Gastroesophageal sphincter (tissue), 4 donors: ENCODE results near the gene DLL1. TPM values are rescaled to one million over a fixed set of nuclear protein-coding genes. Genes with fewer than 3 reads are reported as not detected.

ENCODE experiments used
- ATAC-seq: fragments of 150-250 bp; one replicate; pipeline ENCODE4 v1.9.1; 2016; ENCODE audit warnings: mild to moderate bottlenecking, moderate library complexity
- H3K27ac ChIP-seq, 4 donors: fragments of 200-600 bp; sonication (generic) in 3 of 4; 1 replicate in 3 of 4; 2 replicates in 1 of 4; pipeline ENCODE4 v1.5.1; 2016 to 2019
- H3K27me3 ChIP-seq: fragments of 200-600 bp; sonication (generic); one replicate; pipeline ENCODE4 v1.5.1; 2019
- H3K36me3 ChIP-seq, 2 donors: fragments of 200-600 bp; sonication (generic); one replicate each; pipeline ENCODE4 v1.5.1; 2019; ENCODE audit warnings: control low read depth in 1 of 2
- H3K4me1 ChIP-seq, 3 donors: fragments of 200-600 bp; sonication (generic); 1 replicate in 2 of 3; 2 replicates in 1 of 3; pipeline ENCODE4 v1.5.1; 2016 to 2019; ENCODE audit warnings: control low read depth in 2 of 3
- H3K4me3 ChIP-seq, 2 donors: fragments of 200-600 bp; sonication (generic); one replicate each; pipeline ENCODE4 v1.5.1; 2019; ENCODE audit warnings: mild to moderate bottlenecking in 1 of 2, moderate library complexity in 1 of 2
- H3K9me3 ChIP-seq, 3 donors: fragments of 200-600 bp; sonication (generic); one replicate each; pipeline ENCODE4 v1.5.1; 2017 to 2019; ENCODE audit warnings: control low read depth in 2 of 3
- EP300 ChIP-seq: sonication (generic); formaldehyde crosslinking; IDR thresholded peaks from one replicate; pipeline ENCODE4 v1.6.1; 2017; ENCODE audit warnings: antibody characterized with exemption, mild to moderate bottlenecking
- POLR2A ChIP-seq, 2 donors: fragments of 450-650 bp; IDR thresholded peaks; one replicate each; pipeline ENCODE4 v1.6.1; 2017; ENCODE audit warnings: antibody characterized with exemption in 2 of 2, mild to moderate bottlenecking in 2 of 2, moderate library complexity in 1 of 2
- POLR2AphosphoS5 ChIP-seq: sonication (generic); formaldehyde crosslinking; IDR thresholded peaks from one replicate; pipeline ENCODE4 v1.6.1; 2017; ENCODE audit warnings: antibody characterized with exemption
- WGBS, 2 donors: methylation state at CpG; one replicate each; pipeline ENCODE4 v1.1.5; 2018; ENCODE audit warnings: low coverage in 1 of 2; 5-methylcytosine and 5-hydroxymethylcytosine counted together
- total RNA-seq, 4 donors: library from RNA; depleted of rRNA; stranded (reverse); fragments of >200 nt; gene quantifications; one replicate each; pipeline ENCODE4 v1.1.0, GENCODE V29; 2016
- TF ChIP-seq, protein P1 (sequence below), 4 experiments: fragments of 200-600 bp in 2 of 4; fragments of 450-650 bp in 2 of 4; sonication (generic) in 1 of 4; IDR thresholded peaks; one replicate each; pipeline ENCODE4 v1.5.1; 2017 to 2019; ENCODE audit warnings: antibody characterized with exemption in 4 of 4, mild to moderate bottlenecking in 2 of 4, moderate library complexity in 2 of 4

DLL1 gene
- total RNA-seq, 4 donors from 2014 or later, result 5.3 to 11.8 (median 6.5) TPM

DNA sequence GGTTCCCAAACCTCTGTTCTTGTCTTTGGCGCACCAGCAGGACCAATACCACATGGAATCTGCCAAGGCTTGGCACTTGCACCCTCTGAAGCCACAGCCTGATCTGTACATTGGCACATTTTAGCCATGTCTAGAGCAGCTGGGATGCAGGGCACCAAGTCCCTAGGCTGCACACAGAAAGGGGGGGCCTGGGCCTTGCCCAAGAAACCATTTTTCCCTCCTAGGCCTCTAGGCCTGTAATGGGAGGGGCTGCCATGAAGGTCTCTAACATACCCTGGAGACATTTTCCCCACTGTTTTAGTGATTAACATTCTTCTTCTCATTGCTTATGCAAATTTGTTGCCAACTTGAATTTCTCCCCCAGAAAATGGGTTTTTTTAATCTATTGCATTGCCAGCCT lies 10.3 kb upstream of the DLL1 start:
- peaks cover 0 to 24% (median 9%) of the 10 kb centered on the region in 3 donors for H3K4me1 ChIP-seq
- H3K27me3 ChIP-seq, result peaks cover 28% of the 10 kb centered on the region
- no peaks in the 10 kb centered on the region for H3K36me3 ChIP-seq
- no peak for TF ChIP-seq POLR2AphosphoS5
- TF ChIP-seq POLR2A (IDR thresholded peaks at IDR 0.05), result no peak
- TF ChIP-seq, protein P1, sequence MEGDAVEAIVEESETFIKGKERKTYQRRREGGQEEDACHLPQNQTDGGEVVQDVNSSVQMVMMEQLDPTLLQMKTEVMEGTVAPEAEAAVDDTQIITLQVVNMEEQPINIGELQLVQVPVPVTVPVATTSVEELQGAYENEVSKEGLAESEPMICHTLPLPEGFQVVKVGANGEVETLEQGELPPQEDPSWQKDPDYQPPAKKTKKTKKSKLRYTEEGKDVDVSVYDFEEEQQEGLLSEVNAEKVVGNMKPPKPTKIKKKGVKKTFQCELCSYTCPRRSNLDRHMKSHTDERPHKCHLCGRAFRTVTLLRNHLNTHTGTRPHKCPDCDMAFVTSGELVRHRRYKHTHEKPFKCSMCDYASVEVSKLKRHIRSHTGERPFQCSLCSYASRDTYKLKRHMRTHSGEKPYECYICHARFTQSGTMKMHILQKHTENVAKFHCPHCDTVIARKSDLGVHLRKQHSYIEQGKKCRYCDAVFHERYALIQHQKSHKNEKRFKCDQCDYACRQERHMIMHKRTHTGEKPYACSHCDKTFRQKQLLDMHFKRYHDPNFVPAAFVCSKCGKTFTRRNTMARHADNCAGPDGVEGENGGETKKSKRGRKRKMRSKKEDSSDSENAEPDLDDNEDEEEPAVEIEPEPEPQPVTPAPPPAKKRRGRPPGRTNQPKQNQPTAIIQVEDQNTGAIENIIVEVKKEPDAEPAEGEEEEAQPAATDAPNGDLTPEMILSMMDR (IDR thresholded peaks at IDR 0.05), result no peak
- no peak for TF ChIP-seq EP300
- no peak for ATAC-seq
- no peak overlapping the region for H3K27ac ChIP-seq
- H3K4me3 ChIP-seq, result no peak overlapping the region
- H3K9me3 ChIP-seq, result no peaks in the 10 kb centered on the region
- 100% methylated on average over 1 of the region's 1 CpG; no CpG with 5 or more reads in 1 of the 2 donors for WGBS, 2 donors

DNA sequence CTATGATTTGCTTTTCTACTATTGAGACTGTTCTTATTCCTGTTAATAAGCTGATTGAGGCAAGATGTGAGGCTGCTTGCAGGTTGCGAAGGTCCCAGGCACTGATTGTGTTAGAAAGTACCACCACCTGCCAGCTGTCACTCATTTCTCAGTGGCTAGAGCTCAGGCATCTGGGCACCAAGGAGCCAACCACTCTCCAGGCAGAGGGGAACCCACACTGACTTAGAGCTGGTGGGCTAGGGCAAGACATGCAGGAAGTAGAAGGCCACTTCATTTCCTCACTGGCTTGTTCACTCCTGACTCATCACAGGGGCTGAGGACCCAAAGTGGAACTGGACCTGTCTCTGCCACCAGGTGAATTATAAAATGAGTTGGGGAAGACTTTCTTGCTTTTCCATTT lies 7.8 kb upstream of the DLL1 start:
- Histone ChIP-seq H3K4me1 (peaks cover 4 to 33% (median 21%) of the 10 kb centered on the region in 3 donors), H3K27ac (no peak overlapping the region), H3K4me3 (no peak overlapping the region), H3K9me3 (no peaks in the 10 kb centered on the region), H3K36me3 (no peaks in the 10 kb centered on the region), H3K27me3 (peaks cover 53% of the 10 kb centered on the region)
- no peak for TF ChIP-seq POLR2A (IDR thresholded peaks at IDR 0.05)
- no peak for TF ChIP-seq EP300
- no peak for TF ChIP-seq POLR2AphosphoS5
- TF ChIP-seq, protein P1 (IDR thresholded peaks at IDR 0.05), result no peak
- WGBS, 2 donors, result no CpG with 5 or more reads among the region's 1 CpG
- no peak for ATAC-seq

DNA sequence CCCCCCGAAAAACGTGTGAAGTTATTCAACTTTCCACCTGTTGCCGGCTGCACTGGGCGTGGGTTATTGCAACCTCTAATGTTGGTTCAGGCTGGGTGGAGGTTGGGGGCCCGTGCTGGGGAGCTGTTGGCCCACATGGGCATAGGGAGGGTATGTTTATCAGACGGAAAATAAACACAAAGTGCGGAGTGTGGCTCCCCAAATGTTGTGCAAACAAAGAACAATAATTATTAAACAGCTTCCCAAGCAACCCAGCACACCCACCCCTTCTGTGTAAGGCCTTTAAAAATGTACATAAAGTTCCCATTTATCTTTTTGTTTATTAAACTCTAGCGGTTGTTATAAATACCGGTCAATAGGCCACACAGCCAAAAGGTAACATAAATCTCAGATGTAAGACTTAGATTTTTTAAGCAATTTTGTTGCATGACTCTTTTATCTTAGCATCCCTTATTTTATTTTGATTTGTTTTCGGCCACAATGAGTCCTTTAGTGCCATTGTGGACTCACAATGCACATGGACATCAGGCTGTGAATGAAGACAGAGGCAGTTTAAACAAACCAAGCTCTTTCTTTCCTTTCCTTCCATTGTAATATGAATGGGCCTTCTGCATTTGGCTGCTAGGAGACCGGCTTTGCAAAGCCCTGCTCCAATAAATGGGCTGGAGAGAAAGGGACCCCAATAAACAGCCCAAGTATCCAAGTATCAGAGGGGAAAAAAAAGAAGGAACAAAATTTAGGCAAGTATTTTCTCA lies 6.9 kb upstream of the DLL1 start:
- H3K4me3 ChIP-seq, result no peak overlapping the region
- 72 to 76% methylated on average over 5 to 6 of the region's 11 CpGs for WGBS, 2 donors
- H3K9me3 ChIP-seq, result no peaks in the 10 kb centered on the region
- TF ChIP-seq POLR2A (IDR thresholded peaks at IDR 0.05), result no peak
- TF ChIP-seq POLR2AphosphoS5, result no peak
- TF ChIP-seq EP300, result no peak
- TF ChIP-seq, protein P1 (IDR thresholded peaks at IDR 0.05), result no peak
- H3K4me1 ChIP-seq, result peaks cover 4 to 42% (median 24%) of the 10 kb centered on the region in 3 donors
- H3K36me3 ChIP-seq, result no peaks in the 10 kb centered on the region
- no peak overlapping the region for H3K27ac ChIP-seq
- H3K27me3 ChIP-seq, result peaks cover 62% of the 10 kb centered on the region
- ATAC-seq, result no peak

DNA sequence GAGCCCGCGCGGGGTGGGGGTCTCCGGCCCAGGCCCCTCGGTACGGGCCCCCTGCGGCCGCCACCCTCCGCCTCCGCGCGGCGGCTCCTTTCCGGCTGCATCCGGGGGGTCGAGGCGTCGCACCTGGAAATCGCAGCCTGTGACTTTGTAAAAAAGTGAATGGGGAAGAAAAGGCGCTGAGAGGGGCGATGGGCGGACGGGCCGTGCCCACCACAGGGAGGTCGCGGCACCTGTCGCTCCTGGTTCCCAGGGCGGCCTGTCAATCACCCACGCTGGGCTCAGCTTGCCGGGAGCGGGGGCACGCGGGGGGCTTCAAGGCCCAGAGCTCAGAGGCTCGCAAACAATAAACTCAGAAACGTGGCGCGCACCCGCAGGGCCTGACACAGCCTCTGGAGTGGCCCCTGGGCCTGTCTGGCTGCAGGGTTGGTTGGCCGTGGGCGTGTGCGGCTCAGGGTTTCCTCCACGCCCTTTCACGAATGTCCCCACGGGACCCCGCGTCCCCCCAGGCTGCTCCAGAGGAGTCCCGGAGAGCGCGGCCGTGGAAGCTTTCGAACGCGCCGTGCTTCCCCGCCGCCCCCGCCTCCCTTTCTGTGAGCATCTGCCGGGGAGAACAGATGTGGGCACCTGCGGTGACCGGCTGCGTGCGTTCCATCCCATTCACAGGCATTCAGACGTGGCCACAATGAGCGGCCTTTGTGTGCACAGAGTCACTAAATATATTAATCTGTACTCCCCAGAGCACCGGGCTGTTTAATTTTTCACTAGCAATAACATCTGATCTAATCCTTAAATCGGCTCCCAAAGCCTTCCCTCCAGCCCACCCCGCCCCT lies 6.1 kb upstream of the DLL1 start:
- ATAC-seq, result no peak
- TF ChIP-seq, protein P1 (IDR thresholded peaks at IDR 0.05), result no peak
- TF ChIP-seq POLR2A (IDR thresholded peaks at IDR 0.05) (no peak), EP300 (no peak), POLR2AphosphoS5 (no peak)
- Histone ChIP-seq H3K4me1 (peaks cover 4 to 50% (median 26%) of the 10 kb centered on the region in 3 donors), H3K27me3 (peaks cover 70% of the 10 kb centered on the region), H3K9me3 (no peaks in the 10 kb centered on the region), H3K27ac (no peak overlapping the region), H3K36me3 (no peaks in the 10 kb centered on the region), H3K4me3 (peak overlapping the region in 1 of 2 donors; percentile 57)
- WGBS, 2 donors, result 20 to 25% methylated on average over 7 to 18 of the region's 67 CpGs
